ENCODE results near the gene FTO. TPM values are rescaled to one million over a fixed set of nuclear protein-coding genes. Genes with fewer than 3 reads are reported as not detected.
A peak's percentile ranks its signal among the peaks of the same experiment; 100 is the strongest.

Gene FTO
- total and polyA plus RNA-seq, 2 of the 8 experiments (the other 6 are each of a cell fraction or from before 2014, with no cell fraction given) = 34.5 to 59.8 TPM

- Histone ChIP-seq H3K9me3 (ENCODE audit: insufficient read depth in 2 of 2, low read depth in 1 of 2, low read length in 1 of 2) (peaks cover 0 to 2% of the 10 kb centered on the region in 2 experiments; a peak in 1 of 4 replicates), H2AK5ac (ENCODE audit: low read depth, low read length) (no peak overlapping the region), H4K8ac (ENCODE audit: extremely low read depth, insufficient read depth, low read length) (peak overlapping the region; percentile 82; the same call in 1 of the 2 replicates), H4K5ac (ENCODE audit: insufficient read length, low read depth, low read length) (no peak overlapping the region), H4K91ac (replicated peaks; ENCODE audit: insufficient read length, low read length) (no peak overlapping the region), H3K79me2 (ENCODE audit: control insufficient read depth in 1 of 2, insufficient read depth in 2 of 2, low read length in 2 of 2) (no peaks in the 10 kb centered on the region), H3K27ac (ENCODE audit: low read depth, low read length) (no peak overlapping the region), H2BK120ac (replicated peaks; ENCODE audit: low read depth, low read length) (no peak overlapping the region), H3K79me1 (ENCODE audit: low read depth, low read length) (no peaks in the 10 kb centered on the region), H3K18ac (ENCODE audit: extremely low read depth, low read length) (peak overlapping the region; percentile 15; the same call in 1 of the 2 replicates), H3K4me3 (ENCODE audit: extremely low read depth in 1 of 4, insufficient read depth in 2 of 4, low read depth in 3 of 4, low read length in 4 of 4) (peak overlapping the region; percentile 14 to 54 (median 32); a peak in 6 of 8 replicates), H2AFZ (ENCODE audit: low read length) (peak overlapping the region; percentile 70), H2BK5ac (ENCODE audit: low read depth, low read length) (peak overlapping the region; percentile 22; the same call in 1 of the 2 replicates), H3K23ac (ENCODE audit: insufficient read length) (no peak overlapping the region), H3K23me2 (ENCODE audit: low read depth, low read length) (no peaks in the 10 kb centered on the region), H3K36me3 (ENCODE audit: control insufficient read depth in 2 of 4, insufficient read depth in 4 of 4, low read length in 3 of 4) (no peaks in the 10 kb centered on the region), H3K56ac (replicated peaks; ENCODE audit: insufficient read length, low read depth, low read length) (no peak overlapping the region), H4K20me1 (replicated peaks in 1 of 2; ENCODE audit: control insufficient read depth in 1 of 2, insufficient read depth in 2 of 2, low read length in 2 of 2) (no peaks in the 10 kb centered on the region), H2BK12ac (ENCODE audit: low read depth, low read length) (0 out of 2 replicates have a peak overlapping the region, but pooled peaks have one; percentile 31), H2BK15ac (ENCODE audit: low read length) (peak overlapping the region; percentile 72; the same call in 1 of the 2 replicates), H3K14ac (ENCODE audit: insufficient read length) (no peak overlapping the region), H2BK20ac (ENCODE audit: low read length) (no peak overlapping the region), H3K4me1 (replicated peaks in 1 of 4; ENCODE audit: control insufficient read depth in 3 of 4, insufficient read depth in 4 of 4, low read length in 3 of 4) (peaks cover 0 to 7% (median 6%) of the 10 kb centered on the region in 4 experiments; a peak in 4 of 7 replicates), H3K4ac (replicated peaks; ENCODE audit: insufficient read length, low read depth, low read length) (no peak overlapping the region), H3K9ac (replicated peaks in 1 of 4; ENCODE audit: extremely low read depth in 1 of 4, low read depth in 3 of 4, low read length in 3 of 4) (no peak overlapping the region; a peak in 2 of 7 replicates), H3K27me3 (replicated peaks in 1 of 4; ENCODE audit: control insufficient read depth in 3 of 4, extremely low read depth in 1 of 4, insufficient read depth in 3 of 4, low read length in 3 of 4) (no peaks in the 10 kb centered on the region), H3K4me2 (ENCODE audit: insufficient read depth in 1 of 2, low read depth in 2 of 2, low read length in 2 of 2) (peak overlapping the region; percentile 2 to 53)
- DNase-seq (ENCODE audit: low read depth in 1 of 2, low spot score in 2 of 2) = peak; percentile 59 to 95
- ChIA-PET CTCF (ENCODE audit: partially characterized antibody) (interaction anchor here (0.6 to 1.9 kb wide), 6 partner anchors 14 to 91 kb away, joined by 3 to 7 read pairs (median 4); no protein-coding TSS in a partner anchor), POLR2A (ENCODE audit: partially characterized antibody) (interaction anchor here (1.1 kb wide), 1 partner anchor 134 kb away, joined by 4 read pairs; no protein-coding TSS in a partner anchor)
- WGBS, 2 experiments (ENCODE audit: extremely low coverage in 1 of 2, insufficient coverage in 1 of 2, insufficient read length in 1 of 2, insufficient replicate concordance in 2 of 2, low coverage in 1 of 2, low lambda C conversion rate in 2 of 2, missing lambda C conversion rate in 1 of 2) = 32% methylated on average over 20 of the region's 25 CpGs; no CpG with 5 or more reads in 1 of the 2 experiments
- FAIRE-seq = peak; percentile 75
- TF ChIP-seq POU5F1 (IDR thresholded peaks at IDR 0.05; ENCODE audit: low read depth, low read length) (no peak), CTCF (IDR thresholded peaks at IDR 0.05; ENCODE audit: control extremely low read depth in 1 of 3, insufficient read depth in 1 of 3, low read depth in 1 of 3, low read length in 3 of 3) (peak; percentile 84 to 96 (median 93)), SP4 (IDR thresholded peaks at IDR 0.05; ENCODE audit: low read length) (no peak), HDAC6 (IDR thresholded peaks at IDR 0.05; ENCODE audit: low read depth, low read length) (no peak), BCL11A (IDR thresholded peaks at IDR 0.05; ENCODE audit: low read depth in 2 of 2, low read length in 2 of 2) (no peak), CREB1 (IDR thresholded peaks at IDR 0.05) (peak; percentile 23; the same call in 1 of the 2 replicates), MAFK (IDR thresholded peaks at IDR 0.05; ENCODE audit: low read depth, low read length) (no peak), SP2 (IDR thresholded peaks at IDR 0.05; ENCODE audit: low read length) (no peak), MAX (IDR thresholded peaks at IDR 0.05) (peak; percentile 72), ZNF274 (IDR thresholded peaks at IDR 0.05; ENCODE audit: borderline replicate concordance, extremely low read depth, low read length) (no peak)
Observed at GRCh38 chr16:54193665-54194333, 489.8 kb downstream of the FTO start.

Measured in H1 (cell line).